Measurements from ENCODE around the gene PSEN1. TPM values are rescaled to one million over a fixed set of nuclear protein-coding genes. Genes with fewer than 3 reads are reported as not detected.

The PSEN1 gene
- total RNA-seq, 1 experiment from 2014 or later: 49.9 TPM

- Histone ChIP-seq H4K8ac (replicated peaks; ENCODE audit: insufficient read length, low read depth, low read length) (no peak overlapping the region), H3K23me2 (ENCODE audit: insufficient read length, low read depth, low read length, poor library complexity, severe bottlenecking) (no peaks in the 10 kb centered on the region), H3K79me1 (ENCODE audit: insufficient read depth, low read depth, low read length, poor library complexity, severe bottlenecking) (no peaks in the 10 kb centered on the region), H4K91ac (ENCODE audit: insufficient read length, low read depth, low read length) (no peak overlapping the region), H2BK15ac (ENCODE audit: low read depth, low read length) (no peak overlapping the region), H3K27ac (ENCODE audit: insufficient read length, low read depth, low read length) (no peak overlapping the region), H3K14ac (ENCODE audit: insufficient read depth, low read length) (no peak overlapping the region; the same call in 1 of the 2 replicates), H3T11ph (ENCODE audit: low read length) (no peak overlapping the region), H2BK20ac (ENCODE audit: low read depth, low read length, poor library complexity, severe bottlenecking) (no peak overlapping the region), H2AFZ (ENCODE audit: low read length) (no peak overlapping the region), H3K9me3 (ENCODE audit: control insufficient read depth, low read depth, low read length) (no peaks in the 10 kb centered on the region), H4K20me1 (ENCODE audit: control insufficient read depth, insufficient read depth, insufficient read length) (no peaks in the 10 kb centered on the region), H2BK5ac (ENCODE audit: insufficient read length, low read length) (no peak overlapping the region), H3K23ac (ENCODE audit: insufficient read length, low read depth, low read length) (no peak overlapping the region), H3K27me3 (ENCODE audit: insufficient read depth, low read length) (no peaks in the 10 kb centered on the region), H2BK120ac (ENCODE audit: low read depth, low read length, poor library complexity, severe bottlenecking) (no peak overlapping the region), H3K4me1 (ENCODE audit: insufficient read depth, low read length) (no peaks in the 10 kb centered on the region), H3K4me2 (ENCODE audit: insufficient read depth, insufficient read length, low read length) (no peak overlapping the region), H3K56ac (ENCODE audit: insufficient read length, low read depth, low read length) (no peak overlapping the region), H4K5ac (ENCODE audit: insufficient read length, low read depth, low read length) (no peak overlapping the region), H2BK12ac (ENCODE audit: insufficient read length, low read depth, low read length) (no peak overlapping the region), H3K4ac (ENCODE audit: low read depth, low read length) (no peak overlapping the region), H2AK5ac (ENCODE audit: insufficient read length, low read length) (no peak overlapping the region), H3K18ac (ENCODE audit: insufficient read length, low read depth, low read length) (no peak overlapping the region), H3K9ac (ENCODE audit: extremely low read depth, insufficient read length, low read length) (no peak overlapping the region), H3K79me2 (ENCODE audit: insufficient read depth, low read length) (no peaks in the 10 kb centered on the region)
- H3K4me1 Mint-ChIP-seq: peaks cover 5 to 13% of the 10 kb centered on the region in 2 experiments
- H3K9me3 Mint-ChIP-seq: no peaks in the 10 kb centered on the region; a peak in 1 of 5 replicates
- no peak for DNase-seq
- 100% methylated on average over 2 of the region's 18 CpGs for WGBS (ENCODE audit: extremely low coverage, insufficient read length, low lambda C conversion rate)
- H3K27ac Mint-ChIP-seq: no peak overlapping the region
- no peak for TF ChIP-seq CTCF (conservative IDR thresholded peaks at IDR 0.05)
- no peak overlapping the region for H3K4me3 Mint-ChIP-seq
- H3K36me3 Mint-ChIP-seq (ENCODE audit: insufficient read depth in 1 of 3, low read depth in 3 of 3): peaks cover 0 to 7% (median 3%) of the 10 kb centered on the region in 3 experiments; a peak in 3 of 7 replicates
- peaks cover 14% of the 10 kb centered on the region for H3K27me3 Mint-ChIP-seq (ENCODE audit: low read depth)
These were observed 110.3 kb downstream of the PSEN1 start for GRCh38 chr14:73246387-73247150.
